Endodermal cell (in vitro differentiated cells): ENCODE data around the gene BTBD9. TPM values are rescaled to one million over a fixed set of nuclear protein-coding genes. Genes with fewer than 3 reads are reported as not detected.

ENCODE experiments used
- DNase-seq: peaks from one replicate; pipeline ENCODE4 v3.0.0-alpha.2; 2017
- H3K27ac ChIP-seq: 2 replicates; pipeline ENCODE4 v1.5.1; 2013; ENCODE audit warnings: mild to moderate bottlenecking, low read depth, low read length, moderate library complexity
- H3K27me3 ChIP-seq: 2 replicates; pipeline ENCODE4 v1.6.1; 2013; ENCODE audit warnings: mild to moderate bottlenecking, low read length, moderate library complexity; ENCODE audit not compliant: insufficient read depth, control insufficient read depth, poor library complexity, severe bottlenecking
- H3K36me3 ChIP-seq: 2 replicates; pipeline ENCODE4 v1.7.0; 2013; ENCODE audit warnings: mild to moderate bottlenecking, low read length, moderate library complexity; ENCODE audit not compliant: control insufficient read depth, insufficient read depth
- H3K4me1 ChIP-seq: one replicate; pipeline ENCODE4 v1.7.0; 2013; ENCODE audit warnings: low read length; ENCODE audit not compliant: control insufficient read depth, insufficient read depth
- H3K4me3 ChIP-seq: 2 replicates; pipeline ENCODE4 v1.5.1; 2013; ENCODE audit warnings: mild to moderate bottlenecking, low read length, moderate library complexity
- H3K9ac ChIP-seq: 2 replicates; pipeline ENCODE4 v1.6.1; 2013; ENCODE audit warnings: mild to moderate bottlenecking, low read length, moderate library complexity; ENCODE audit not compliant: poor library complexity, severe bottlenecking; ENCODE audit errors: extremely low read depth
- H3K9me3 ChIP-seq: 2 replicates; pipeline ENCODE4 v1.6.1; 2013; ENCODE audit warnings: mild to moderate bottlenecking, low read length, moderate library complexity; ENCODE audit not compliant: control insufficient read depth
- H3K27ac Mint-ChIP-seq: 2 replicates; pipeline ENCODE4 v1.8.0; 2020; ENCODE audit warnings: mixed read lengths
- H3K27me3 Mint-ChIP-seq: 2 replicates; pipeline ENCODE4 v1.8.0; 2021; ENCODE audit warnings: mild to moderate bottlenecking, mixed read lengths; ENCODE audit not compliant: insufficient read depth
- H3K36me3 Mint-ChIP-seq: 2 replicates; pipeline ENCODE4 v1.8.0; 2020; ENCODE audit warnings: low read depth, mixed read lengths
- H3K4me1 Mint-ChIP-seq: 2 replicates; pipeline ENCODE4 v1.8.0; 2020; ENCODE audit warnings: mixed read lengths
- H3K4me3 Mint-ChIP-seq: 2 replicates; pipeline ENCODE4 v1.8.0; 2020; ENCODE audit warnings: mild to moderate bottlenecking, moderate library complexity, mixed read lengths
- H3K9me3 Mint-ChIP-seq: 2 replicates; pipeline ENCODE4 v1.8.0; 2020; ENCODE audit warnings: mild to moderate bottlenecking, mixed read lengths
- CTCF ChIP-seq: fragments of 200-600 bp; sonication (generic); conservative IDR thresholded peaks from 2 replicates; pipeline ENCODE4 v1.5.0; 2021; ENCODE audit warnings: antibody characterized with exemption, mild to moderate bottlenecking
- WGBS, 2 experiments: methylation state at CpG; one replicate each; pipeline versions ENCODE4 v1.1.5 to v1.1.7; 2013; ENCODE audit warnings: missing lambda C conversion rate in 2 of 2, mixed read lengths in 1 of 2; ENCODE audit not compliant: insufficient coverage in 1 of 2, insufficient read length in 1 of 2; 5-methylcytosine and 5-hydroxymethylcytosine counted together
- total RNA-seq, 2 donors: library from RNA; stranded (reverse); fragmentation: NEBNext Ultra II Directional in 1 of 2; extraction: Animal tissue kit (Norgen Biotek cat#: 25700) in 1 of 2; gene quantifications; 2 replicates in 1 of 2; 3 replicates in 1 of 2; pipeline ENCODE4 v1.2.1, GENCODE V29; 2021

Gene BTBD9
- total RNA-seq, 2 donors from 2014 or later = 7.6 to 12.3 TPM

- Histone ChIP-seq H3K9me3 (no peaks in the 10 kb centered on the region), H3K27me3 (no peaks in the 10 kb centered on the region), H3K4me1 (peaks cover 3% of the 10 kb centered on the region), H3K27ac (no peak overlapping the region), H3K4me3 (no peak overlapping the region), H3K9ac (no peak overlapping the region), H3K36me3 (no peaks in the 10 kb centered on the region)
- Mint-ChIP-seq H3K4me3 (no peak overlapping the region), H3K36me3 (no peaks in the 10 kb centered on the region), H3K27me3 (no peaks in the 10 kb centered on the region), H3K9me3 (no peaks in the 10 kb centered on the region), H3K27ac (no peak overlapping the region), H3K4me1 (peaks cover 8% of the 10 kb centered on the region)
- WGBS, 2 experiments = 89 to 92% methylated on average over 2 to 5 of the region's 5 CpGs
- no peak for DNase-seq
- TF ChIP-seq CTCF = no peak
Observed at GRCh38 chr6:38505826-38506225, 133.9 kb downstream of the BTBD9 start.

GRCh38 chr6:38504996-38505395 is 134.7 kb downstream of the BTBD9 start:
- Histone ChIP-seq H3K4me1 (peaks cover 3% of the 10 kb centered on the region), H3K9ac (no peak overlapping the region), H3K9me3 (no peaks in the 10 kb centered on the region), H3K27me3 (no peaks in the 10 kb centered on the region), H3K4me3 (no peak overlapping the region), H3K27ac (no peak overlapping the region), H3K36me3 (no peaks in the 10 kb centered on the region)
- H3K27ac Mint-ChIP-seq = no peak overlapping the region
- H3K4me3 Mint-ChIP-seq = no peak overlapping the region
- DNase-seq = no peak
- no peak for TF ChIP-seq CTCF
- no peaks in the 10 kb centered on the region for H3K36me3 Mint-ChIP-seq
- no peaks in the 10 kb centered on the region for H3K27me3 Mint-ChIP-seq
- H3K9me3 Mint-ChIP-seq = no peaks in the 10 kb centered on the region
- WGBS, 2 experiments = 81 to 87% methylated on average over 3 of the region's 3 CpGs
- H3K4me1 Mint-ChIP-seq = peaks cover 7% of the 10 kb centered on the region

- no peak overlapping the region for H3K9ac ChIP-seq
- no peak overlapping the region for H3K4me3 Mint-ChIP-seq
- no peaks in the 10 kb centered on the region for H3K27me3 ChIP-seq
- H3K27me3 Mint-ChIP-seq = no peaks in the 10 kb centered on the region
- no peak overlapping the region for H3K27ac ChIP-seq
- no peaks in the 10 kb centered on the region for H3K9me3 Mint-ChIP-seq
- no peaks in the 10 kb centered on the region for H3K9me3 ChIP-seq
- no peak for DNase-seq
- TF ChIP-seq CTCF = no peak
- no peaks in the 10 kb centered on the region for H3K4me1 Mint-ChIP-seq
- WGBS, 2 experiments = 93 to 95% methylated on average over 5 of the region's 6 CpGs
- H3K36me3 ChIP-seq = no peaks in the 10 kb centered on the region
- H3K4me3 ChIP-seq = no peak overlapping the region
- H3K36me3 Mint-ChIP-seq = no peaks in the 10 kb centered on the region
- peaks cover 3% of the 10 kb centered on the region for H3K4me1 ChIP-seq
- H3K27ac Mint-ChIP-seq = no peak overlapping the region
Observed at GRCh38 chr6:38503960-38504682, 135.6 kb downstream of the BTBD9 start.
